K562 (cell line): ENCODE results near the gene CIAO3. TPM values are rescaled to one million over a fixed set of nuclear protein-coding genes. Genes with fewer than 3 reads are reported as not detected.
A peak's percentile ranks its signal among the peaks of the same experiment; 100 is the strongest.

Experiments
- ARID4B ChIP-seq: sonication (generic); formaldehyde crosslinking; IDR thresholded peaks from 2 replicates; pipeline ENCODE4 v1.8.0; 2022; ENCODE audit warnings: mild to moderate bottlenecking, missing genetic modification reagents
- CEBPB ChIP-seq: fragments of 450-650 bp; IDR thresholded peaks from 2 replicates; pipeline ENCODE4 v1.6.1; 2016; ENCODE audit warnings: missing genetic modification characterization, missing compliant biosample characterization
- E2F8 ChIP-seq: fragments of 450-650 bp; IDR thresholded peaks from 2 replicates; pipeline ENCODE4 v1.7.1; 2018; ENCODE audit warnings: mild to moderate bottlenecking, low read depth; ENCODE audit not compliant: partially characterized antibody
- NFIC ChIP-seq: fragments of 450-650 bp; IDR thresholded peaks from 2 replicates; pipeline ENCODE4 v1.6.1; 2017; ENCODE audit warnings: mild to moderate bottlenecking, inconsistent platforms
- SIRT6 ChIP-seq: IDR thresholded peaks from one replicate; pipeline ENCODE4 v1.6.1; 2012; ENCODE audit warnings: low read depth, mild to moderate bottlenecking, control low read depth, inconsistent platforms, low read length, moderate library complexity
- TAF9B ChIP-seq: fragments of 450-650 bp; IDR thresholded peaks from 2 replicates; pipeline ENCODE4 v1.6.1; 2018; ENCODE audit warnings: mild to moderate bottlenecking; ENCODE audit not compliant: partially characterized antibody
- TCF15 ChIP-seq: fragments of 250-450 bp; sonication (Bioruptor Pico); IDR thresholded peaks from 2 replicates; pipeline ENCODE4 v1.8.0; 2022; ENCODE audit warnings: moderate library complexity, mild to moderate bottlenecking, inconsistent platforms
- ZBTB40 ChIP-seq, 2 experiments: fragments of 450-650 bp in 1 of 2; sonication (generic) in 1 of 2; formaldehyde crosslinking in 1 of 2; IDR thresholded peaks; 2 replicates each; pipeline versions ENCODE4 v1.7.1 to v1.9.0; 2016 to 2022; ENCODE audit warnings: inconsistent platforms in 1 of 2, mild to moderate bottlenecking in 1 of 2, missing genetic modification reagents in 1 of 2
- ZNF3 ChIP-seq: fragments of 250-450 bp; sonication (Bioruptor Pico); IDR thresholded peaks from 2 replicates; pipeline ENCODE4 v1.5.0; 2021; ENCODE audit warnings: mild to moderate bottlenecking, moderate library complexity
- polyA plus RNA-seq, 8 experiments: library from polyadenylated mRNA; depleted of rRNA in 4 of 8; stranded (reverse) in 5 of 8; unstranded in 3 of 8; fragments of >200 nt; fragmentation: Nextera tagmentation in 2 of 8; fragmentation: Illumina TruSeq in 1 of 8; extraction: Ambion mirVana in 2 of 8; extraction: Trizol in 1 of 8; gene quantifications; 2 replicates each; pipeline versions ENCODE4 v1.2.1 to v1.2.3, GENCODE V29; 2011 to 2014; ENCODE audit warnings: inconsistent platforms in 1 of 8, missing spikeins in 1 of 8
- total RNA-seq, 7 experiments: library from RNA; depleted of rRNA in 6 of 7; stranded (reverse); fragments of >200 nt in 6 of 7; fragmentation: Illumina TruSeq in 2 of 7; extraction: Trizol in 2 of 7; gene quantifications; 2 replicates each; pipeline versions ENCODE4 v1.2.1 to v1.2.3, GENCODE V29; 2011 to 2021; ENCODE audit warnings: low replicate concordance in 1 of 7

The CIAO3 gene
- total and polyA plus RNA-seq, 9 of the 15 experiments (the other 6 are each of a cell fraction or from before 2014, with no cell fraction given): 2.2 to 35.6 (median 18.7) TPM

GRCh38 chr16:740764-741505 is at the start of gene CIAO3 (continued):
- TF ChIP-seq ARID4B (peak; percentile 98), TAF9B (no peak), TCF15 (CRISPR knock-in tag) (no peak), E2F8 (peak; percentile 99), SIRT6 (no peak), NFIC (0 out of 2 replicates have a peak, but pooled peaks have one; percentile 3), CEBPB (tag) (no peak), ZBTB40 (IDR thresholded peaks at IDR 0.05) (peak; percentile 42; the same call in 1 of the 2 replicates), ZBTB40 (CRISPR knock-in tag; IDR thresholded peaks at IDR 0.05) (no peak), ZNF3 (CRISPR knock-in tag) (no peak)
